HEK293 (cell line): ENCODE results near the gene GALR2.

ENCODE experiments used
- BCL11B ChIP-seq: fragments of 450-650 bp; formaldehyde crosslinking; IDR thresholded peaks from 2 replicates; pipeline ENCODE4 v1.5.1; 2016; ENCODE audit warnings: low read depth, missing biosample characterization, missing genetic modification characterization
- HOXA7 ChIP-seq: sonication (generic); formaldehyde crosslinking; IDR thresholded peaks from 2 replicates; pipeline ENCODE4 v1.8.1; 2022; ENCODE audit warnings: missing genetic modification reagents, borderline replicate concordance
- KLF1 ChIP-seq: fragments of 450-650 bp; formaldehyde crosslinking; IDR thresholded peaks from 2 replicates; pipeline ENCODE4 v1.5.1; 2016; ENCODE audit warnings: missing biosample characterization, missing genetic modification characterization
- KLF7 ChIP-seq: fragments of 450-650 bp; formaldehyde crosslinking; IDR thresholded peaks from 2 replicates; pipeline ENCODE4 v1.5.1; 2016; ENCODE audit warnings: missing biosample characterization, missing genetic modification characterization, borderline replicate concordance
- MYNN ChIP-seq: fragments of 450-650 bp; formaldehyde crosslinking; IDR thresholded peaks from 2 replicates; pipeline ENCODE4 v1.5.1; 2016; ENCODE audit warnings: missing biosample characterization, missing genetic modification characterization, borderline replicate concordance
- RBAK ChIP-seq: fragments of 450-650 bp; formaldehyde crosslinking; IDR thresholded peaks from 2 replicates; pipeline ENCODE4 v1.5.1; 2016; ENCODE audit warnings: missing biosample characterization, missing genetic modification characterization
- REPIN1 ChIP-seq: fragments of 450-650 bp; formaldehyde crosslinking; IDR thresholded peaks from 2 replicates; pipeline ENCODE4 v1.5.1; 2017; ENCODE audit warnings: missing biosample characterization, missing genetic modification characterization, low read depth
- ZBTB8A ChIP-seq: fragments of 450-650 bp; formaldehyde crosslinking; IDR thresholded peaks from 2 replicates; pipeline ENCODE4 v1.5.1; 2016; ENCODE audit warnings: missing biosample characterization, missing genetic modification characterization
- ZEB2 ChIP-seq: fragments of 450-650 bp; formaldehyde crosslinking; IDR thresholded peaks from 2 replicates; pipeline ENCODE4 v1.5.1; 2016; ENCODE audit warnings: missing biosample characterization, missing genetic modification characterization
- ZFP3 ChIP-seq: fragments of 450-650 bp; formaldehyde crosslinking; IDR thresholded peaks from 2 replicates; pipeline ENCODE4 v1.5.1; 2016; ENCODE audit warnings: low read depth, missing biosample characterization, missing genetic modification characterization
- ZNF10 ChIP-seq: fragments of 450-650 bp; formaldehyde crosslinking; IDR thresholded peaks from 2 replicates; pipeline ENCODE4 v1.5.1; 2017; ENCODE audit warnings: missing biosample characterization, missing genetic modification characterization
- ZNF146 ChIP-seq: fragments of 450-650 bp; formaldehyde crosslinking; IDR thresholded peaks from 2 replicates; pipeline ENCODE4 v1.5.1; 2016; ENCODE audit warnings: missing biosample characterization, missing genetic modification characterization
- ZNF184 ChIP-seq: fragments of 450-650 bp; IDR thresholded peaks from 2 replicates; pipeline ENCODE4 v1.5.1; 2018; ENCODE audit warnings: missing biosample characterization, mild to moderate bottlenecking, missing genetic modification characterization
- ZNF239 ChIP-seq: fragments of 450-650 bp; formaldehyde crosslinking; IDR thresholded peaks from 2 replicates; pipeline ENCODE4 v1.5.1; 2016; ENCODE audit warnings: missing biosample characterization, missing genetic modification characterization
- ZNF266 ChIP-seq: fragments of 450-650 bp; formaldehyde crosslinking; IDR thresholded peaks from 2 replicates; pipeline ENCODE4 v1.5.1; 2016; ENCODE audit warnings: missing biosample characterization, missing genetic modification characterization, low read depth
- ZNF324 ChIP-seq: fragments of 450-650 bp; formaldehyde crosslinking; IDR thresholded peaks from 2 replicates; pipeline ENCODE4 v1.5.1; 2016; ENCODE audit warnings: missing biosample characterization, missing genetic modification characterization
- ZNF404 ChIP-seq: fragments of 450-650 bp; formaldehyde crosslinking; IDR thresholded peaks from 2 replicates; pipeline ENCODE4 v1.5.1; 2017; ENCODE audit warnings: missing biosample characterization, missing genetic modification characterization
- ZNF501 ChIP-seq: fragments of 450-650 bp; formaldehyde crosslinking; IDR thresholded peaks from 2 replicates; pipeline ENCODE4 v1.5.1; 2016; ENCODE audit warnings: missing biosample characterization, missing genetic modification characterization
- ZNF529 ChIP-seq: fragments of 450-650 bp; formaldehyde crosslinking; IDR thresholded peaks from 2 replicates; pipeline ENCODE4 v1.5.1; 2017; ENCODE audit warnings: missing genetic modification characterization, missing biosample characterization; ENCODE audit not compliant: insufficient replicate concordance
- ZNF558 ChIP-seq: fragments of 450-650 bp; formaldehyde crosslinking; IDR thresholded peaks from 2 replicates; pipeline ENCODE4 v1.5.1; 2016; ENCODE audit warnings: missing biosample characterization, missing genetic modification characterization
- ZNF621 ChIP-seq: fragments of 450-650 bp; formaldehyde crosslinking; IDR thresholded peaks from 2 replicates; pipeline ENCODE4 v1.5.1; 2017; ENCODE audit warnings: missing biosample characterization, missing genetic modification characterization
- ZNF664 ChIP-seq: fragments of 450-650 bp; formaldehyde crosslinking; IDR thresholded peaks from 2 replicates; pipeline ENCODE4 v1.5.1; 2016; ENCODE audit warnings: missing biosample characterization, missing genetic modification characterization
- ZNF768 ChIP-seq: fragments of 450-650 bp; formaldehyde crosslinking; IDR thresholded peaks from 2 replicates; pipeline ENCODE4 v1.5.1; 2018; ENCODE audit warnings: missing biosample characterization, mild to moderate bottlenecking, missing genetic modification characterization
- ZNF785 ChIP-seq: fragments of 450-650 bp; formaldehyde crosslinking; IDR thresholded peaks from 2 replicates; pipeline ENCODE4 v1.5.1; 2016; ENCODE audit warnings: missing biosample characterization, missing genetic modification characterization
- ZNF791 ChIP-seq: fragments of 450-650 bp; formaldehyde crosslinking; IDR thresholded peaks from 2 replicates; pipeline ENCODE4 v1.5.1; 2016; ENCODE audit warnings: missing biosample characterization, missing genetic modification characterization
- ZSCAN30 ChIP-seq: fragments of 450-650 bp; IDR thresholded peaks from 2 replicates; pipeline ENCODE4 v1.5.1; 2018; ENCODE audit warnings: missing biosample characterization, mild to moderate bottlenecking, missing genetic modification characterization, moderate library complexity
- TF ChIP-seq, protein P1 (sequence below): fragments of 450-650 bp; formaldehyde crosslinking; IDR thresholded peaks from 2 replicates; pipeline ENCODE4 v1.5.1; 2016; ENCODE audit warnings: missing biosample characterization, missing genetic modification characterization, borderline replicate concordance
- TF ChIP-seq, protein P2 (sequence below): fragments of 450-650 bp; formaldehyde crosslinking; IDR thresholded peaks from 2 replicates; pipeline ENCODE4 v1.5.1; 2016; ENCODE audit warnings: missing biosample characterization, missing genetic modification characterization
- TF ChIP-seq, protein P3 (sequence below): fragments of 450-650 bp; formaldehyde crosslinking; IDR thresholded peaks from 2 replicates; pipeline ENCODE4 v1.5.1; 2016; ENCODE audit warnings: missing biosample characterization, missing genetic modification characterization
- TF ChIP-seq, protein P4 (sequence below): fragments of 450-650 bp; IDR thresholded peaks from 2 replicates; pipeline ENCODE4 v1.5.1; 2018; ENCODE audit warnings: missing biosample characterization, mild to moderate bottlenecking, missing genetic modification characterization

The GALR2 gene

DNA sequence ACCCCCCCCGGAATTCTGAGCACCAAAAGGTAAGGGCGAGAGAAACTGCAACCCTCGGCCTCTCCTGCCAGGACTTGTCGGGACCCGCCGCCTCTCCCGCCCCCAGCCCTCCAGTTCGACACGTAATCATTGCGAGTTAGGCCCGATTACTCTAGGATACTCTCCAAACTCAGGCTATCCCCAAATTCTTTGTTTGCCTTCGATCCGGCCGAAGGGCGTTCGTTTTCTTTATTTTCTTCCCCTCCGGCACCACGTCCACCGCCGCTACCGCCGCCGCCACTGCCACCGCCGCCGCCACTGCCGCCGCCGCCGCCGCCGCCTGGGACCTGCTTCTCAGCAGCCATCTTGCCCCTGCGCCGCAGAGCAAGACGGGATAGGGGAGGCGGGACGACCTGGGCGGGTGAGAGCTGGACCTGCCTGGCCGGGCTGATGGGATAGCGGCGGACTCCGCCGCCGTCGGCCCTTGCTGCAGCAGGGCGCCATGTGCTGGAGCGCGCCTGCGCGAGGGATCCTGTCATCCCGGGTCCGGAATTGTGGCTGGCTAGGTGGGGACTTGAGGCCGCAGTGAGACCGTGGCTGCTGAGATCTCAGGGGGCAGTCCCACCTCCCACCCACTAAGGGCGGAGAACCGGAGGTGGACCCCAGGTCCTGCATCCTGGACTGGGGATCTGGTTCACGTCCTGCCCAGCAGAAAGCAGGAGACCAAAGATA is 2.3 kb upstream of the GALR2 start, which contains the start of gene SRP68 (continued):
- TF ChIP-seq, protein P1, sequence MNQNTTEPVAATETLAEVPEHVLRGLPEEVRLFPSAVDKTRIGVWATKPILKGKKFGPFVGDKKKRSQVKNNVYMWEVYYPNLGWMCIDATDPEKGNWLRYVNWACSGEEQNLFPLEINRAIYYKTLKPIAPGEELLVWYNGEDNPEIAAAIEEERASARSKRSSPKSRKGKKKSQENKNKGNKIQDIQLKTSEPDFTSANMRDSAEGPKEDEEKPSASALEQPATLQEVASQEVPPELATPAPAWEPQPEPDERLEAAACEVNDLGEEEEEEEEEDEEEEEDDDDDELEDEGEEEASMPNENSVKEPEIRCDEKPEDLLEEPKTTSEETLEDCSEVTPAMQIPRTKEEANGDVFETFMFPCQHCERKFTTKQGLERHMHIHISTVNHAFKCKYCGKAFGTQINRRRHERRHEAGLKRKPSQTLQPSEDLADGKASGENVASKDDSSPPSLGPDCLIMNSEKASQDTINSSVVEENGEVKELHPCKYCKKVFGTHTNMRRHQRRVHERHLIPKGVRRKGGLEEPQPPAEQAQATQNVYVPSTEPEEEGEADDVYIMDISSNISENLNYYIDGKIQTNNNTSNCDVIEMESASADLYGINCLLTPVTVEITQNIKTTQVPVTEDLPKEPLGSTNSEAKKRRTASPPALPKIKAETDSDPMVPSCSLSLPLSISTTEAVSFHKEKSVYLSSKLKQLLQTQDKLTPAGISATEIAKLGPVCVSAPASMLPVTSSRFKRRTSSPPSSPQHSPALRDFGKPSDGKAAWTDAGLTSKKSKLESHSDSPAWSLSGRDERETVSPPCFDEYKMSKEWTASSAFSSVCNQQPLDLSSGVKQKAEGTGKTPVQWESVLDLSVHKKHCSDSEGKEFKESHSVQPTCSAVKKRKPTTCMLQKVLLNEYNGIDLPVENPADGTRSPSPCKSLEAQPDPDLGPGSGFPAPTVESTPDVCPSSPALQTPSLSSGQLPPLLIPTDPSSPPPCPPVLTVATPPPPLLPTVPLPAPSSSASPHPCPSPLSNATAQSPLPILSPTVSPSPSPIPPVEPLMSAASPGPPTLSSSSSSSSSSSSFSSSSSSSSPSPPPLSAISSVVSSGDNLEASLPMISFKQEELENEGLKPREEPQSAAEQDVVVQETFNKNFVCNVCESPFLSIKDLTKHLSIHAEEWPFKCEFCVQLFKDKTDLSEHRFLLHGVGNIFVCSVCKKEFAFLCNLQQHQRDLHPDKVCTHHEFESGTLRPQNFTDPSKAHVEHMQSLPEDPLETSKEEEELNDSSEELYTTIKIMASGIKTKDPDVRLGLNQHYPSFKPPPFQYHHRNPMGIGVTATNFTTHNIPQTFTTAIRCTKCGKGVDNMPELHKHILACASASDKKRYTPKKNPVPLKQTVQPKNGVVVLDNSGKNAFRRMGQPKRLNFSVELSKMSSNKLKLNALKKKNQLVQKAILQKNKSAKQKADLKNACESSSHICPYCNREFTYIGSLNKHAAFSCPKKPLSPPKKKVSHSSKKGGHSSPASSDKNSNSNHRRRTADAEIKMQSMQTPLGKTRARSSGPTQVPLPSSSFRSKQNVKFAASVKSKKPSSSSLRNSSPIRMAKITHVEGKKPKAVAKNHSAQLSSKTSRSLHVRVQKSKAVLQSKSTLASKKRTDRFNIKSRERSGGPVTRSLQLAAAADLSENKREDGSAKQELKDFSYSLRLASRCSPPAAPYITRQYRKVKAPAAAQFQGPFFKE = no peak
- TF ChIP-seq ZFP3 (tag by site-specific recombination) = no peak
- 0 out of 2 replicates have a peak, but pooled peaks have one; percentile 40 for TF ChIP-seq ZNF324 (tag by site-specific recombination)
- TF ChIP-seq BCL11B (tag by site-specific recombination) = no peak
- TF ChIP-seq ZEB2 (tag by site-specific recombination) = no peak
- no peak for TF ChIP-seq ZNF239
- TF ChIP-seq HOXA7 (CRISPR knock-in tag) = no peak
- no peak for TF ChIP-seq MYNN (tag by site-specific recombination)
- no peak for TF ChIP-seq ZSCAN30 (tag by site-specific recombination)
- no peak for TF ChIP-seq RBAK (tag by site-specific recombination)
- TF ChIP-seq, protein P2, sequence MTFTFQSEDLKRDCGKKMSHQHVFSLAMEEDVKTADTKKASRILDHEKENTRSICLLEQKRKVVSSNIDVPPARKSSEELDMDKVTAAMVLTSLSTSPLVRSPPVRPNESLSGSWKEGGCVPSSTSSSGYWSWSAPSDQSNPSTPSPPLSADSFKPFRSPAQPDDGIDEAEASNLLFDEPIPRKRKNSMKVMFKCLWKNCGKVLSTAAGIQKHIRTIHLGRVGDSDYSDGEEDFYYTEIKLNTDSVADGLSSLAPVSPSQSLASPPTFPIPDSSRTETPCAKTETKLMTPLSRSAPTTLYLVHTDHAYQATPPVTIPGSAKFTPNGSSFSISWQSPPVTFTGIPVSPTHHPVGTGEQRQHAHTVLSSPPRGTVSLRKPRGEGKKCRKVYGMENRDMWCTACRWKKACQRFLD = no peak
- TF ChIP-seq KLF7 = no peak
- TF ChIP-seq ZNF146 (tag by site-specific recombination) = 0 out of 2 replicates have a peak, but pooled peaks have one; percentile 19
- TF ChIP-seq, protein P3, sequence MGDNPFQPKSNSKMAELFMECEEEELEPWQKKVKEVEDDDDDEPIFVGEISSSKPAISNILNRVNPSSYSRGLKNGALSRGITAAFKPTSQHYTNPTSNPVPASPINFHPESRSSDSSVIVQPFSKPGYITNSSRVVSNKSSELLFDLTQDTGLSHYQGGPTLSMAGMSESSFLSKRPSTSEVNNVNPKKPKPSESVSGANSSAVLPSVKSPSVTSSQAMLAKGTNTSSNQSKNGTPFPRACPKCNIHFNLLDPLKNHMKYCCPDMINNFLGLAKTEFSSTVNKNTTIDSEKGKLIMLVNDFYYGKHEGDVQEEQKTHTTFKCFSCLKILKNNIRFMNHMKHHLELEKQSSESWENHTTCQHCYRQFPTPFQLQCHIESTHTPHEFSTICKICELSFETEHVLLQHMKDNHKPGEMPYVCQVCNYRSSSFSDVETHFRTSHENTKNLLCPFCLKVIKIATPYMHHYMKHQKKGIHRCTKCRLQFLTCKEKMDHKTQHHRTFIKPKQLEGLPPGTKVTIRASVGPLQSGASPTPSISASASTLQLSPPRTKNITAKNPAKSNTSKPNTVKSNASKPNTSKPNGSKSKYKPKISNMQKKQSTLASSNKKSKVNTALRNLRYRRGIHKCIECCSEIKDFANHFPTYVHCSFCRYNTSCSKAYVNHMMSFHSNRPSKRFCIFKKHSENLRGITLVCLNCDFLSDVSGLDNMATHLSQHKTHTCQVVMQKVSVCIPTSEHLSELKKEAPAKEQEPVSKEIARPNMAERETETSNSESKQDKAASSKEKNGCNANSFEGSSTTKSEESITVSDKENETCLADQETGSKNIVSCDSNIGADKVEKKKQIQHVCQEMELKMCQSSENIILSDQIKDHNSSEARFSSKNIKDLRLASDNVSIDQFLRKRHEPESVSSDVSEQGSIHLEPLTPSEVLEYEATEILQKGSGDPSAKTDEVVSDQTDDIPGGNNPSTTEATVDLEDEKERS (tag by site-specific recombination) = no peak
- no peak for TF ChIP-seq ZNF664
- TF ChIP-seq ZNF558 (tag by site-specific recombination) = no peak
- no peak for TF ChIP-seq ZNF404 (tag by site-specific recombination)
- peak; percentile 58 for TF ChIP-seq KLF1 (tag by site-specific recombination)
- TF ChIP-seq ZNF501 (tag by site-specific recombination) = peak; percentile 34; the same call in 1 of the 2 replicates
- TF ChIP-seq ZNF621 = no peak
- TF ChIP-seq, protein P4, sequence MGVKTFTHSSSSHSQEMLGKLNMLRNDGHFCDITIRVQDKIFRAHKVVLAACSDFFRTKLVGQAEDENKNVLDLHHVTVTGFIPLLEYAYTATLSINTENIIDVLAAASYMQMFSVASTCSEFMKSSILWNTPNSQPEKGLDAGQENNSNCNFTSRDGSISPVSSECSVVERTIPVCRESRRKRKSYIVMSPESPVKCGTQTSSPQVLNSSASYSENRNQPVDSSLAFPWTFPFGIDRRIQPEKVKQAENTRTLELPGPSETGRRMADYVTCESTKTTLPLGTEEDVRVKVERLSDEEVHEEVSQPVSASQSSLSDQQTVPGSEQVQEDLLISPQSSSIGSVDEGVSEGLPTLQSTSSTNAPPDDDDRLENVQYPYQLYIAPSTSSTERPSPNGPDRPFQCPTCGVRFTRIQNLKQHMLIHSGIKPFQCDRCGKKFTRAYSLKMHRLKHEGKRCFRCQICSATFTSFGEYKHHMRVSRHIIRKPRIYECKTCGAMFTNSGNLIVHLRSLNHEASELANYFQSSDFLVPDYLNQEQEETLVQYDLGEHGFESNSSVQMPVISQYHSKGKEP (tag by site-specific recombination) = no peak
- no peak for TF ChIP-seq ZNF10 (tag by site-specific recombination)
- no peak for TF ChIP-seq ZNF266 (tag by site-specific recombination)
- TF ChIP-seq ZNF529 (tag by site-specific recombination) = no peak
- no peak for TF ChIP-seq ZNF791 (tag by site-specific recombination)
- TF ChIP-seq REPIN1 = no peak
- TF ChIP-seq ZNF785 (tag by site-specific recombination) = 0 out of 2 replicates have a peak, but pooled peaks have one; percentile 68
- TF ChIP-seq ZNF768 = no peak
- TF ChIP-seq ZBTB8A (tag by site-specific recombination) = peak; percentile 61
- no peak for TF ChIP-seq ZNF184 (tag by site-specific recombination)
